Vagina (tissue), 2 donors: ENCODE data around the gene TMEM205.

Source experiments
- CTCF ChIP-seq, 3 experiments: fragments of 450-650 bp in 2 of 3; fragments of 200-600 bp in 1 of 3; sonication (generic) in 1 of 3; IDR thresholded peaks; one replicate each; pipeline ENCODE4 v1.5.1; 2017 to 2019; ENCODE audit warnings: antibody characterized with exemption in 3 of 3, mild to moderate bottlenecking in 2 of 3, moderate library complexity in 2 of 3
- POLR2A ChIP-seq, 2 donors: fragments of 450-650 bp; IDR thresholded peaks; one replicate each; pipeline ENCODE4 v1.6.1; 2017; ENCODE audit warnings: antibody characterized with exemption in 2 of 2, mild to moderate bottlenecking in 2 of 2, moderate library complexity in 2 of 2
- POLR2AphosphoS5 ChIP-seq, 2 donors: sonication (generic); formaldehyde crosslinking; IDR thresholded peaks; one replicate each; pipeline ENCODE4 v1.9.0; 2017; ENCODE audit warnings: antibody characterized with exemption in 2 of 2, mild to moderate bottlenecking in 2 of 2, low read depth in 1 of 2; ENCODE audit not compliant: insufficient read depth in 1 of 2

GRCh38 chr19:11370744-11371143, 24.7 kb upstream of the TMEM205 start:
- TF ChIP-seq CTCF (IDR thresholded peaks at IDR 0.05), result no peak
- no peak for TF ChIP-seq POLR2AphosphoS5 (IDR thresholded peaks at IDR 0.05; ENCODE audit: insufficient read depth in 1 of 2, low read depth in 1 of 2)
- TF ChIP-seq POLR2A (IDR thresholded peaks at IDR 0.05), result no peak
